ENCODE data around the gene MAP2.

- TF ChIP-seq CTCF (IDR thresholded peaks at IDR 0.05 in 2 of 3, conservative IDR thresholded peaks at IDR 0.05 in 1 of 3; ENCODE audit: borderline replicate concordance in 1 of 3, insufficient read depth in 1 of 3, low read depth in 2 of 3, low read length in 2 of 3) (no peak), CEBPB (IDR thresholded peaks at IDR 0.05; ENCODE audit: low read depth) (no peak), MAX (IDR thresholded peaks at IDR 0.05) (no peak), POLR2AphosphoS5 (IDR thresholded peaks at IDR 0.05; ENCODE audit: low read depth, low read length) (no peak), EZH2 (IDR thresholded peaks at IDR 0.05) (no peak), RAD21 (IDR thresholded peaks at IDR 0.05; ENCODE audit: low read depth) (no peak), YY1 (IDR thresholded peaks at IDR 0.05; ENCODE audit: extremely low read depth, insufficient replicate concordance, low read depth, low read length) (no peak)
Measured at GRCh38 chr2:209686448-209686847, 262.6 kb downstream of the MAP2 start.
